K562 (cell line): ENCODE measurements around the gene EZH1. TPM values are rescaled to one million over a fixed set of nuclear protein-coding genes. Genes with fewer than 3 reads are reported as not detected.

ENCODE experiments used
- DMBX1 ChIP-seq: fragments of 250-450 bp; sonication (Bioruptor Pico); IDR thresholded peaks from 2 replicates; pipeline ENCODE4 v1.8.0; 2022; ENCODE audit warnings: inconsistent platforms, mild to moderate bottlenecking, moderate library complexity, borderline replicate concordance
- ESRRB ChIP-seq: fragments of 250-450 bp; sonication (Bioruptor Pico); IDR thresholded peaks from 2 replicates; pipeline ENCODE4 v1.5.0; 2020; ENCODE audit warnings: mild to moderate bottlenecking, moderate library complexity, borderline replicate concordance
- ETS1 ChIP-seq: conservative IDR thresholded peaks from 2 replicates; pipeline ENCODE4 v1.6.1; 2011; ENCODE audit warnings: low read depth, mild to moderate bottlenecking, low read length; ENCODE audit not compliant: control insufficient read depth
- GTF3C2 ChIP-seq: IDR thresholded peaks from 3 replicates; pipeline ENCODE4 v1.6.1; 2011; ENCODE audit warnings: borderline replicate concordance, mild to moderate bottlenecking, moderate library complexity; ENCODE audit not compliant: insufficient read length; ENCODE audit errors: extremely low read depth
- HDAC6 ChIP-seq: IDR thresholded peaks from 2 replicates; pipeline ENCODE4 v1.6.1; 2012; ENCODE audit warnings: low read depth, mild to moderate bottlenecking, control low read depth, inconsistent platforms, low read length, moderate library complexity
- MAX ChIP-seq: sonication (generic); formaldehyde crosslinking; IDR thresholded peaks from 2 replicates; pipeline ENCODE4 v1.9.0; 2022; ENCODE audit warnings: mild to moderate bottlenecking, missing genetic modification reagents
- ZBTB17 ChIP-seq: fragments of 450-650 bp; formaldehyde crosslinking; IDR thresholded peaks from 2 replicates; pipeline ENCODE4 v1.4.0; 2020; ENCODE audit warnings: mild to moderate bottlenecking
- ZMIZ1 ChIP-seq, 2 experiments: fragments of 150-350 bp in 1 of 2; IDR thresholded peaks; 2 replicates each; pipeline ENCODE4 v1.6.1; 2012 to 2016; ENCODE audit warnings: low read depth in 2 of 2, low read length in 2 of 2, mild to moderate bottlenecking in 1 of 2, moderate library complexity in 1 of 2
- ZNF12 ChIP-seq: sonication (generic); formaldehyde crosslinking; IDR thresholded peaks from 2 replicates; pipeline ENCODE4 v1.4.0; 2020; ENCODE audit warnings: mild to moderate bottlenecking, missing genetic modification reagents
- ZNF354B ChIP-seq: fragments of 250-450 bp; sonication (Bioruptor Pico); IDR thresholded peaks from 2 replicates; pipeline ENCODE4 v1.4.0; 2020
- ZNF384 ChIP-seq: IDR thresholded peaks from 2 replicates; pipeline ENCODE4 v1.6.1; 2012; ENCODE audit warnings: low read depth, low read length, improper control_type of control experiment
- ZNF609 ChIP-seq: sonication (generic); formaldehyde crosslinking; IDR thresholded peaks from 2 replicates; pipeline ENCODE4 v1.8.1; 2023; ENCODE audit warnings: missing genetic modification reagents, mild to moderate bottlenecking, borderline replicate concordance
- polyA plus RNA-seq, 8 experiments: library from polyadenylated mRNA; depleted of rRNA in 4 of 8; stranded (reverse) in 5 of 8; unstranded in 3 of 8; fragments of >200 nt; fragmentation: Nextera tagmentation in 2 of 8; fragmentation: Illumina TruSeq in 1 of 8; extraction: Ambion mirVana in 2 of 8; extraction: Trizol in 1 of 8; gene quantifications; 2 replicates each; pipeline versions ENCODE4 v1.2.1 to v1.2.3, GENCODE V29; 2011 to 2014; ENCODE audit warnings: inconsistent platforms in 1 of 8, missing spikeins in 1 of 8
- total RNA-seq, 7 experiments: library from RNA; depleted of rRNA in 6 of 7; stranded (reverse); fragments of >200 nt in 6 of 7; fragmentation: Illumina TruSeq in 2 of 7; extraction: Trizol in 2 of 7; gene quantifications; 2 replicates each; pipeline versions ENCODE4 v1.2.1 to v1.2.3, GENCODE V29; 2011 to 2021; ENCODE audit warnings: low replicate concordance in 1 of 7

Gene EZH1
- total and polyA plus RNA-seq, 9 of the 15 experiments (the other 6 are each of a cell fraction or from before 2014, with no cell fraction given) = 8.6 to 40.8 (median 22.9) TPM

- TF ChIP-seq ZNF609 (CRISPR knock-in tag) = peak; percentile 79; the same call in 1 of the 2 replicates
- no peak for TF ChIP-seq ZMIZ1 (IDR thresholded peaks at IDR 0.05; ENCODE audit: low read depth in 2 of 2, low read length in 2 of 2)
- TF ChIP-seq GTF3C2 = no peak
- TF ChIP-seq ZNF384 = no peak
- TF ChIP-seq MAX (CRISPR knock-in tag) = peak; percentile 97
- TF ChIP-seq HDAC6 = 0 out of 2 replicates have a peak, but pooled peaks have one; percentile 54
- TF ChIP-seq ZBTB17 (CRISPR knock-in tag) = 0 out of 2 replicates have a peak, but pooled peaks have one; percentile 30
- 0 out of 2 replicates have a peak, but pooled peaks have one; percentile 9 for TF ChIP-seq DMBX1
- TF ChIP-seq ESRRB (CRISPR knock-in tag) = no peak
- peak; percentile 89 for TF ChIP-seq ZNF12
- no peak for TF ChIP-seq ZNF354B (CRISPR knock-in tag)
- no peak; the same call in 1 of the 2 replicates for TF ChIP-seq ETS1
Measured at GRCh38 chr17:42679492-42680330, 65.1 kb downstream of the EZH1 start (continued).
